NT2/D1 (cell line): Measurements from ENCODE around the gene ANLN.
A peak's percentile ranks its signal among the peaks of the same experiment; 100 is the strongest.
"Not testable (repeated sequence)": the region's sequence is repeated elsewhere in the genome, so short reads cannot be mapped to it uniquely, and the experiment has no call there.

Experiments used
- DNase-seq: peaks from one replicate; pipeline ENCODE4 v3.0.0-alpha.2; 2011; ENCODE audit warnings: low read depth, low spot score
- H3K27me3 ChIP-seq: 2 replicates; pipeline ENCODE4 v1.6.0; 2011; ENCODE audit warnings: mild to moderate bottlenecking; ENCODE audit not compliant: insufficient read length, insufficient read depth
- H3K36me3 ChIP-seq: 2 replicates; pipeline ENCODE4 v1.6.1; 2011; ENCODE audit warnings: mild to moderate bottlenecking, low read length, mixed read lengths; ENCODE audit not compliant: insufficient read depth, insufficient read length
- H3K4me1 ChIP-seq: 2 replicates; pipeline ENCODE4 v1.5.1; 2011; ENCODE audit not compliant: insufficient read depth, insufficient read length
- H3K4me3 ChIP-seq: 2 replicates; pipeline ENCODE4 v1.5.1; 2011; ENCODE audit warnings: low read depth; ENCODE audit not compliant: insufficient read length
- H3K9ac ChIP-seq: 2 replicates; pipeline ENCODE4 v1.6.0; 2011; ENCODE audit warnings: low read depth; ENCODE audit not compliant: insufficient read length
- H3K9me3 ChIP-seq: 2 replicates; pipeline ENCODE4 v1.5.1; 2011; ENCODE audit warnings: mild to moderate bottlenecking, low read length; ENCODE audit not compliant: insufficient read depth
- SUZ12 ChIP-seq: IDR thresholded peaks from 2 replicates; pipeline ENCODE4 v1.6.1; 2011; ENCODE audit not compliant: insufficient read length, insufficient read depth; ENCODE audit errors: extremely low read depth
- YY1 ChIP-seq: IDR thresholded peaks from 2 replicates; pipeline ENCODE4 v1.6.1; 2011; ENCODE audit not compliant: insufficient read length, insufficient read depth
- ZNF274 ChIP-seq: IDR thresholded peaks from 2 replicates; pipeline ENCODE4 v1.6.1; 2011; ENCODE audit warnings: mild to moderate bottlenecking, low read depth, low read length

Gene ANLN

DNA sequence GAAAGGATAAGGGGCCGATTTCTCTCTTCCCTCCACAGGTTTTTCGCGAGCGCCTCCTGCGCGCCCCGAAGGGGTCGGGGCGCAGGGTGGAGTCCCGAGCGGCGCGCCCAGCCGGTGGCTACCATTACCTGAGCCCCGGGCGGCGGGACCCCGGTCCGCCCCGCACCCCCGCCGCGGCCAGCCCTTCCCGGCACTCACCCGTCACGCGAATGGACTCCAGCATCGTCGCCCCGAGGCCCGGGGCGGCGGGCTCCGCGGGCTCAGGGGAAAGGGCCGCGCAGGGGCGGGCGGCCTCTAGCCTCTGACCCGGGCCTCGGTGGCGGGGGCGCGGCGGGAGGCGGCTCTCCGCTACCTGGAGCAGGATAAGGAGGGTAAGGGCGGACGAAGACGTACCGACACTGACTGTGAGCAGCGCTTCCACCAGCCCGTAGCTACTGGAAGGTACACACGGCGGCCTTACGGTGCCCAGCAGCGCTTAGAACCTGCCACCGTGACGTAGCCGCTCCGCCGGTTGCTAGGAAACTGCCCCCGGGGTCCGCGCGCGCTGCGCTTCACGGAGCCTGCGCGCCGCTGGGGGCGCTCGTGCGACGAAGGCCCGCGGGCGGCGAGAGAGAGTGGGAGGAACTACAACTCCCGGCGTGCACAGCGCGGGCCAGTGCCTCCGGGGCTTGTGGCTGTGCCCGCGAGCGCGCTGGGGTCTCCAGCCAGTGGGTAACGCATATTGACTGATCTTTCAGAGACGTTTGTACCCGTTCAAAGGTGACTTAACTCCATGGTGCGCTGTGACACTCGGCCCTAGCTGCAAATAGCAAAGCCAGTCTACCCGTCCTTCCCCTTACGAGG, 22.7 kb upstream of the ANLN start:
- H3K4me1 ChIP-seq, result no peaks in the 10 kb centered on the region
- peaks cover 71% of the 10 kb centered on the region for H3K27me3 ChIP-seq
- peak; percentile 90 for DNase-seq
- H3K9me3 ChIP-seq, result no peaks in the 10 kb centered on the region
- peak overlapping the region; percentile 79 for H3K9ac ChIP-seq
- peak overlapping the region; percentile 83 for H3K4me3 ChIP-seq
- H3K36me3 ChIP-seq, result no peaks in the 10 kb centered on the region
- TF ChIP-seq YY1 (no peak), SUZ12 (no peak), ZNF274 (no peak)

DNA sequence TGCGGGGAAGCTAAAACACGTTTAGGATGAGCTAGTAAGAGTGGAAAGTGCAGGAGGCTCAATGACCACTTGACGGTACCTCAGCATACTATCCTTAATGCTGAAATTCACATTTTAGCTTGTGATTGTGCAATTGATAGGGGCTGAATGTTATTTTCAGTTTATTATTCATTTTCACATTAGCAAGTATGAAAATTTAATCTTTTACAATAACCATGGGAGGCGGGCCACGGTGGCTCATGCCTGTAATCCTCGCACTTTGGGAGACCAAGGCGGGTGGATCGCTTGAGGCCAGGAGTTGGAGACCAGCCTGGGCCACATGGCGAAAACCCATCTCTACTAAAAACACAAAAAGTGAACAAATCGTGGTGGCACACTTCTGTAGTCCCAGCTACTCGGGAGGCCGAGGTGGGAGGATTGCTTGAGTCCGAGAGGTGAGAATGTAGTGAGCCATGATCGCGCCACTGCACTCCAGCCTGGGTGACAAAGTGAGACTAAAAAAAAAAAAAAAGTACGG, 22.0 kb upstream of the ANLN start:
- Histone ChIP-seq H3K9ac (peak overlapping the region; percentile 78), H3K4me3 (peak overlapping the region; percentile 83), H3K4me1 (no peaks in the 10 kb centered on the region), H3K36me3 (no peaks in the 10 kb centered on the region), H3K27me3 (peaks cover 64% of the 10 kb centered on the region), H3K9me3 (no peaks in the 10 kb centered on the region)
- no peak for TF ChIP-seq ZNF274
- no peak for TF ChIP-seq YY1
- no peak for TF ChIP-seq SUZ12
- no peak for DNase-seq

DNA sequence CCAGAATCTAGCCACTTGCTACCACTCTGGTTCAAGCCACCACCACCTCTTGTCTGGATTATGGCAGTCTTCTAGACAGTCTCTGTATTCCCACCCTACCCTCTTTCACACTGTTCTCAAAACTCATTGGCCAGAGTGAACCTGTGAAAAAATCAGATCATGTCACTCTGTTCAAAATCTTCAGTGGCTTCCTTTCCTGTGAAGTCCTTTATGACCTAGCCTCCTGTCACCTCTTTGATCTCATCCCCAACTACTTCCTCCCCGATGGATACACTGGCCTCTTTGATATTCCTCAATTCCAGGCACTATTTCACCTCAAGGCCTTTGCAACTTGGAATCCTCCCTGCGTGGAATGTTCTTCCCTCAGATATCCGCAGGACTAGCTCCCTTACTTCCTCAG, 21.2 kb upstream of the ANLN start:
- Histone ChIP-seq H3K9me3 (no peaks in the 10 kb centered on the region), H3K36me3 (no peaks in the 10 kb centered on the region), H3K4me3 (no peak overlapping the region), H3K9ac (no peak overlapping the region), H3K27me3 (peaks cover 55% of the 10 kb centered on the region), H3K4me1 (no peaks in the 10 kb centered on the region)
- TF ChIP-seq SUZ12, result no peak
- no peak for TF ChIP-seq YY1
- no peak for TF ChIP-seq ZNF274
- DNase-seq, result no peak

DNA sequence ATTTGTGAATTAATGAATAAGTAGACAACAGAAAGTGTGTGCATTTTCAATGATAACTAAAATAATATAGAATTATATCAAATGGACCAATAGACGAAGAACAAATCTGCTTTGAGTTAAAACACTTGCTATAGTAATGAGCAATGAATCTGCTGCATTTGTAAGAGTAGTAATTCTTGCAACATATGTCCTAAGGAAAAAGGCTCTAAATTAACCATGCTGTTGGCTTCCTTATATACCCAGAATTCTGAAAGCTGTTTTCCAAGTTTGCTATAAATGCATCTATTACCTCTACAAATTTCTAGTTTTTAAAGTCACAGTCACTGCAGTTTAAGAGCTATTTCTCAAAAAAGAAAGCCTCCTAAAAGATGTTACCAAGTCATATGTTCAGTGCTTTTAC, 20.5 kb upstream of the ANLN start:
- TF ChIP-seq ZNF274, result no peak
- no peak for TF ChIP-seq SUZ12
- TF ChIP-seq YY1, result no peak
- DNase-seq, result no peak

DNA sequence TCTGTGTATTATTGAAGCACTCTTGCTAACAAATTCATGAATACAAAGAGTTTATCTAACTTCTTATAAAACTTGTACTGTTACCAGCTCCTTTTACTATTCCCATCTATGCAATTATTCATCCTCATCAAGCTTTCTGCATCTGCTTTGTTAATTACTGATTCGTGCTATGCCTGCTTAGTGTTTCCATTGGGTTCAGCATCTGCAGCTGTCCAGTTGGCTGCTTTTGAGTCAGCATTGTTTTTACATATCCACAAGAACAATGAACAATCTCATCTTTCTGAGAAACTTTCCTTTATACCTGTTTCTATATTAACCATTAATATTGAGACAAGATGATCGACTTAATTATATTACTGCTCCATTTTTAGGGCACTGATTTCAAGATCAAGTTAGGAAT, 19.6 kb upstream of the ANLN start:
- no peak overlapping the region for H3K4me3 ChIP-seq
- no peaks in the 10 kb centered on the region for H3K9me3 ChIP-seq
- H3K4me1 ChIP-seq, result no peaks in the 10 kb centered on the region
- TF ChIP-seq ZNF274 (no peak), YY1 (no peak), SUZ12 (no peak)
- H3K27me3 ChIP-seq, result peaks cover 40% of the 10 kb centered on the region
- DNase-seq, result no peak
- H3K36me3 ChIP-seq, result no peaks in the 10 kb centered on the region
- no peak overlapping the region for H3K9ac ChIP-seq

More for the DNA sequence above, 20.5 kb upstream of the ANLN start:
- no peak overlapping the region for H3K9ac ChIP-seq
- no peaks in the 10 kb centered on the region for H3K9me3 ChIP-seq
- no peaks in the 10 kb centered on the region for H3K36me3 ChIP-seq
- H3K4me3 ChIP-seq, result no peak overlapping the region
- H3K27me3 ChIP-seq, result peaks cover 49% of the 10 kb centered on the region
- H3K4me1 ChIP-seq, result no peaks in the 10 kb centered on the region

DNA sequence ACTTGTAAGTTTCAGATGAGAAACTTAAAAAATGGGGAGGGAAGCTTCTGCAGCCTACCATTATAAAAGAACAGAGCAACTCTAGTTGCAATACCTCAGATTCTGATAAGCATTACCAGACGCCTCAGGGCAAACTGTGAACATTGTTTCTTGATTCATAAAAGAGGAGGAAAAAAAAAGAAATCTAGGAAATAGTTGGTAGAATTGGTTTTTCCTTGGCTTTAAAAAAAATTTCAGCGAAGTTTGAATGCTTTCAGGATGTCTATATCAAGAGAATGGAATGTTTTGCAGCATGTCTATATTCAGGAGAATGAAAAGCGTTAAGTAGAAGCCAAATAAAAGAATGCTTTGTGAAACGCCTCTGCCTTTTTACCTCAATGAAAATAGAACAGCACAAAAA, 17.5 kb upstream of the ANLN start:
- peaks cover 19% of the 10 kb centered on the region for H3K27me3 ChIP-seq
- no peaks in the 10 kb centered on the region for H3K36me3 ChIP-seq
- H3K4me3 ChIP-seq, result no peak overlapping the region
- no peak for DNase-seq
- TF ChIP-seq YY1, result no peak
- no peak for TF ChIP-seq ZNF274
- TF ChIP-seq SUZ12, result no peak
- no peaks in the 10 kb centered on the region for H3K9me3 ChIP-seq
- H3K4me1 ChIP-seq, result no peaks in the 10 kb centered on the region
- H3K9ac ChIP-seq, result no peak overlapping the region

DNA sequence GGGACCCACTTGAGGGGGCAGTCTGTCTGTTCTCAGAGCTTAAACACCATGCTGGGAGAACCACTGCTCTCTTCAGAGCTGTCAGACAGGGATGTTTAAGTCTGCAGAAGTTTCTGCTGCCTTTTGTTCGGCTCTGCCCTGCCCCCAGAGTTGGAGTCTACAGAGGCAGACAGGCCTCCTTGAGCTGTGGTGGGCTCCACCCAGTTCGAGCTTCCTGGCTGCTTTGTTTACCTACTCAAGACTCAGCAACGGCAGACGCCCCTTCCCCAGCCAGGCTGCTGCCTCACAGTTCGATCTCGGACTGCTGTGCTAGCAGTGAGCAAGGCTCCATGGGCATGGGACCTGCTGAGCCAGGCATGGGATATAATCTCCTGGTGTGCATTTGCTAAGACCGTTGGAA, 11.1 kb upstream of the ANLN start:
- not testable (repeated sequence) for H3K36me3 ChIP-seq, DNase-seq, H3K4me3 ChIP-seq, H3K4me1 ChIP-seq, H3K27me3 ChIP-seq, H3K9ac ChIP-seq
- H3K9me3 ChIP-seq, result peaks cover 17% of the 10 kb centered on the region
